Measurements from ENCODE around the gene HSPG2.
"Not testable (repeated sequence)": the region's sequence is repeated elsewhere in the genome, so short reads cannot be mapped to it uniquely, and the experiment has no call there.

The HSPG2 gene

DNA sequence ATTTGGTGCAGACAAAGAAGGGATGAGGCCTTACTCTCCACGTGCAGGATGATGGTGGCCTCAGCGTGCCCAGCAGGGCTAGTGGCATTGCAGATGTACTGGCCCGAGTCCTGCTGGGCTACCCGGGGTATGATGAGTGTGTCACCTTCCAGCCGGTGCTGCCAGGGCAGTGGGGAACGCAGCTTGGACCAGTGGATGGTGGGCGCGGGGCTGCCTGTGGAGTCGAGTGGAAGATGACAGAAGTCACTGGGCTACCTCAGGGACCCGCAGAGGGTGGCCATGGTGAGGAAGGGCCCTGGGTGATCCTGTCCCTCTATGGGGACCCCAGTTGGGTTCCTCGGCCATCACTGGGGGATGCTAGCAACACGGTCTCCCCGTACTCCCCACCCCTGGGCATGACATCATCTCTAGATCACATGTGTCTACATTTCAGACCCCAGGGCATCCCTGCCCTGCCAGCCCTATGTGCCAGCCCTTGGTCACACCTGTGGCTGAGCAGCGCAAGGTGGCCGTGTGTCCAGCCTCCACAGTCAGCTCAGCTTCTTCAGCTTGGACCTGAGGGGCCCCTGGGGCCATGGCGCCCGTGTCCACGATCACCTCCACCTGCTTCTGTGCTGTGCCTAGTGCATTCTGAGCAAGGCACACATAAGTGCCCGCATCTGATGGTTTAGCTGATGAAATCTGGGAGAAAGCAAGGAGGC lies 97.6 kb downstream of the HSPG2 start:
- DNase-seq: no peak

DNA sequence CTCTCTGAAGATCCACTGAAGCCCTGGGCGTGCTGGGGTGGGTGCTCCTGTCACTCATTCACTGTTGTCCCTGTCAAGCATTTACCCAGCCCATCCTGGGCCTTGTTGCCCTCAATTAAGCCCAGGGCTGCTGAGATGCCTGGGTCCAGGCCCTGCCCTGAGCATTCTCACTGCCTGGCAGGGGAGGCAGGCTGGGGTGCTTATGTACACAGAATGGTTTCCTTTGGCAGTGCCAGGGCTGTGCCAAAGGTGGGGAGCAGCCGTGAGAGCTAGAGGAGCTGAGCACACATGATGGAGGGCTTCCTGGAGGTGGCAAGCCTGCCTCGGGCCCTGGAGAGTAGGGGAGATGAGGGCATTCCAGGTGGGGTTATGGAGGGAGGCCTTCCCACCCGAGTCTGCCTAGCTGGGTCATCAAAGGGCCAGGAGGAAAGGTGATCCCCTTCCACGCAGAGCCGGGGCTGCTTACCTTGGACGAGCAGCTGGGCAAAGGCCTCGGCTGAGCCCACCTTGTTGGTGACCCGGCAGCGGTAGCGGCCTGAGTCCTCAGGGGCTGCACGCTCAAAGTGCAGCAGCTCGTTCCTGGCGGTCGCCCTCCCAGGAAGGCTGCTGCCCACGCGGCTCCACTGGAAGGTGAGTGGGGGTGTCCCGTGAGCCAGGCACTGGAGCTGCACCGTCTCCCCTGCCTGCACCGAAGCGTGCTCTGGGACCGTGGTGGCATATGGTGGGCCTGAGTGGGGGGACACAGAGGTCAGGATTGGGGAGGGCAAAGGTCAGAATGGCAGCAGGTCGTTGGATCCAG lies 98.6 kb downstream of the HSPG2 start:
- no peak for DNase-seq

DNA sequence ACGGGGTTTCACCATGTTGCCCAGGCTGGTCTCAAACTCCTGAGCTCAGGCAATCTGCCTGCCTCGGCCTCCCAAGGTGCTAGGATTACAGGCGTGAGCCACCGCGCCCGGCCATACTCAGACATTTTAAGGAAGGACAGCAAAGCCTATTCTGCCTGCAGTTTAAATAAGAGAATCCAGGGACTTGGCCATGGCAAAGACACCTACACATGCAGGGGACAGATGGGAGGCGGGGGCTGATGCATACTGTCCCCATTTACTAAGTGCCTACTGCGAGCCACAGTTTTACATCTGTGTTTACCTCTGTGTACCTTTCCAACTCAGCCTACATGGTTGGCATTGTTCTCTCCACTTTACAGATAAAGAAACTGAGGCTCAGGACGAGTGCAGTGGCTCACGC lies 99.6 kb downstream of the HSPG2 start:
- no peak for DNase-seq

DNA sequence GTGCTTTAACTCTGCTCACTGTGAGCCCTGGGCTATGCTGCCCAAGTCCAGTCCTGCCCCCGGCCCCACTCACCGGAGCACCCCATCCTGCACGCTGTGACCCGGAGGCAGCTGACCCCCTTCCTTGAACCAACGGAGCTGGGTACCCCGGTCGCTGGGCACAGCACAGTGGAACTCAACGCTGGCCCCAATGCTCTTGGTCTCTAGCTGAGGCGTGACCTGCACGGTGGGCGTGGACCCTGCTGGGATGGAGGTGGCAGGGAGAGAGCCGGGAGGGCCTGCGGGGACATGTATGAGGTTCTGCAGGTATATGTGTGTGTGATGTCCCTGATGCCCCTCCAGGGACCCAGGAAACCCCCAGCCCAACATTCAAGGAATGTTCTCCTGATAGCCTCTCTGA lies 100.4 kb downstream of the HSPG2 start:
- DNase-seq: no peak

DNA sequence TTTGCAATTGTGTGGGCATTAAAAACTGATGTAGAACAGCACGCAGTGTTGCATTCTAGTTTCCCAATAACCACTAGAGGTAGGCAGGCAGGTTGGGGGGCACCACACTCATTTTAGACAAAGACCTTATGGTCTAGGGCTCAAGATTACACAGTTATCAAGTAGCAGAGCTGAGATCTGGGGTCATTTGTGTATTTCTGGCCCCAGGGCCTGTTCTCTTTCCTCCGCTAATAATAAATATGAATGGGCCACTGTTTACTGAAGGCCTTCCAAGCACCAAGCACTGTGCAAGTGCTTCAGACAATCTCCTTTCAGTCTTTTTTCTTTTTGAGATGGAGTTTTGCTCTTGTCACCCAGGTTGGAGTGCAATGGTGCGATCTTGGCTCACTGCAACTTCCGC lies 101.1 kb downstream of the HSPG2 start:
- no peak for DNase-seq

DNA sequence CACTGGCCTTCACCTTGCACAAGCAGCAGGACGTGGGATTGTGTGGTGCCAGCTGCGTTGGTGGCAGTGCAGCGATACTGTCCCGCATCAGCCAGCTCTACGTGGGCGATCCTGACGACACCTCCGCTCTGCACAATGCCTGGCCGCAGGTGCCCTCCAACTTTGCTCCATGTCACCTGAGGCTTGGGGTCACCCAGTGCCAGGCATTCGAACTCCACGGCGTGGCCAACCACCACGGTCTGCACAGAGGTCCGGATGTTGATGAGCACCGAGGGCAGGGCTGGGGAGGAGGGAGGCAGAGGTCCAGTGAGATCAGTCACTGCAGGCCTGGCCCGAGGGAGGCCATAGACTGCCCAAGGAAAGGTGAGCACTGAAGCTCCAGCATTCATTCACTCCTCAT lies 102.4 kb downstream of the HSPG2 start:
- DNase-seq: no peak

DNA sequence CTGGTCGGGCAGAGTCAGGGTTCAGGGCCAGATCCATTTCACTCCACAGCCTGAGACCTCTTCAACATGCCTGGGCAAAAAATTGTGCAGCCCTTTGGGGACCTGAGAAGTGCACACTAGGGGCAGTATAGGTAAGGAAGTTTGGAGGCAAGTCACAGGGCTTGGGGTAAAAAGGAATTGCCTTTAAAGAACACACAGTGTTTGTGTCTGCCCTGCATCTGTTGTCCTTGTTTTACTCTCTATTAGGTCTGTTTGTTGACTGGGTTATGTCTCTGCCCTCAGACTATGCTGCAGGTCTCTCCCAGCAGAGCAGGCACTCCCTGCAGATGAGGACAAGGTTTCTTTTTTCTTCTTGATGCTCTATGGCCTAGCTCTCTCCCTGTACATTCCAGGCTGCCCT lies 103.0 kb downstream of the HSPG2 start:
- no peak for DNase-seq

DNA sequence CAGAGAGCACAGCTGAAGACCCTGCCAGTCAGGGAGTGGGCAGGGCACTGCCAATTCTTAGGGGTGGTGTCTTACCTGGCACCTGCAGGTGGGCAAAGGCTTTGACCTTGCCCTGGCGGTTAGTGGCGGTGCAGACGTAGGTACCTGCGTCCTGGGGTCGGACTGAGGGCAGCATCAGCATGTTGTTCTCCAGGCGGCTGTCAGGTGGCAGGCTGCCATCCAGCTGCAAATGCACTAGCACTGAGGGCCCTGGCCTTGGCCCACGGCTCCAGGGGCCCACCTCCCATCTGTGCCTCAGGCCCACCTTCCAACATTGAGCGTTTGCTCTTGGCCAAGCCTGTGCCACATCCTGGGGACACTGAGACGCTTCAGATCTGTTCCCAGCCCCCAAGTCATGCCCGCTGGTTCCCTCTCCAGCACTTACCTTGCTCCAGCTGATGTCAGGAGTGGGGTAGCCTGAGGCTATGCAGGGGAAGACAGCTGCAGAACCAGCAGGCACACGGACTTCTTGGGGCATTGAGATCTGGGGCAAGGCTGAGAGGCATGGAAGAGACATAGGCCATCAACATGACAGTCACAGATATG lies 103.6 kb downstream of the HSPG2 start:
- DNase-seq: no peak

DNA sequence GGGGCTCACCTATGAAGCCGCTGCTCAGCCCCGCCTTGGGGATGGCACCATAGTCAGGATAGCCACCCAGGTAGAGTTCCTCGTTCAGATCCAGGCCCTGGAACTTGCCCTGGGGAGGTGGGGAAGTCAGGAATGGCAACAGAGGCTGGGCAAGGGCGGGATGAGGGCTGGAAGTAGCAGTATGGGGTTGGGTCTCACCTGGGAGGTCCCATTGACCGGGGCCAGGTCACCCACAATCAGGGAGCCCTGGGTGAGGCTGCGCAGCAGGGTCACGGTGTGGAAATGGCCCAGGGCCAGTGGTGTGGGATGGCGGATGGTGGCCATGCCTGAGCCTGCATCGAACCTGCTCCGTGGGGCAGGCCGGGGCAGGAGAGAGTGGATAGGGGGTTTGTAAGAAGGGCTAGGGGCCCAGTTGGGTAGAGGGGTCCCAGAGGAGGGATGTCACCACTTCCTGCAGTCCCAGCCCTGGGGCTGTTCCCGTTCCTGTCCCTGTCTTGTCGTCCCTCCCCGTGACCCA lies 105.6 kb downstream of the HSPG2 start:
- no peak for DNase-seq

DNA sequence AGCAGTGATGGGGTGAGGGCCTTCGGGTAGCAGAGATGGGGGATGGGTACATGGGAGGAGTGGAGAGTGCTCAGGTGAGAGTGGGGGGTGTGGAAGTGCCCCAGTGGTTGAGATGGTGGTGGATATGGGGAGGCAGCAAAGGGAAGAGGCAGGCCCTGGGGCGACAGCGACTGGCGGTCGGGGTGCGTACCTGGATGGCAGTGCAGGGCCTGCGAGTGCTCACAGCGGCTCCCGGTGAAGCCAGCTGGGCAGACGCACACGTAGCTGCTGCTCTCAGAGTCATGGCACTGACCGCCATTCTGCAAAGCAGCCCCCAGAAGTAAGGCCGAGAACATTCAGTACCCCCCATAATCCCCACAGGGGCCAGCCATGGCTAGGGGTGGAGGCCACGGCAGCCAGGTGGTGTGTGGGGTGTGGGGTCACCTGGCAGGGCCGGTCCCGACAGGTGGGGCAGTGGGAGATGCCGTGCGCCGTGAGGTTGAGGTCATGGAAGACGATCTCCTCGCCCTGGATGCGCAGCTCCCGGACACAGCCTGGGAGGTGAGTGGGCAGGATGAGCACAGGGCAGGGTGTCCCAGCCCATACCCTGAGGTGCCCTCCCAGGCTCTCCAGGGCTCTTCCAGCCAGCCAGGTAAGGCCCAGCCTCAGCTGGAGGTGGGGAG lies 106.2 kb downstream of the HSPG2 start:
- no peak for DNase-seq

DNA sequence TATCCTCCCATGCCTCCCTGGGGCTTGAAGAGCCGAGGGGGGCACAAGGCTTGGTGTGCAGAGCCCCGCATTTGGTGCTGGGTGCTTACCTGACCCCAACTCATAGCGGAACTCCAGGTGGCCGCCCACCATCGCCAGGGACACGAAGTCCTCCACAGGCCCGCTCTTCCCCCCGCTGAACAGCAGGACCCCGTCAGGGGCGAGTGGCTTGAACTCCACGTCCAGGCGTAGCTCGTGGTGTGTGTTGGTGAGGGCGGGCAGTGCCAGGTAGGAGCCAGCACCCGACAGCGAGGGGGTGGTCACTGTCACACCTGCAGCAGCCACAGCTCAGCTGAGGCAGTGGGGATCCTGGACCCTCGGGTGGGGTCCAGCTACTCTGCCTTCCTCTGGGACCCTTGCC lies 107.8 kb downstream of the HSPG2 start:
- DNase-seq: no peak

DNA sequence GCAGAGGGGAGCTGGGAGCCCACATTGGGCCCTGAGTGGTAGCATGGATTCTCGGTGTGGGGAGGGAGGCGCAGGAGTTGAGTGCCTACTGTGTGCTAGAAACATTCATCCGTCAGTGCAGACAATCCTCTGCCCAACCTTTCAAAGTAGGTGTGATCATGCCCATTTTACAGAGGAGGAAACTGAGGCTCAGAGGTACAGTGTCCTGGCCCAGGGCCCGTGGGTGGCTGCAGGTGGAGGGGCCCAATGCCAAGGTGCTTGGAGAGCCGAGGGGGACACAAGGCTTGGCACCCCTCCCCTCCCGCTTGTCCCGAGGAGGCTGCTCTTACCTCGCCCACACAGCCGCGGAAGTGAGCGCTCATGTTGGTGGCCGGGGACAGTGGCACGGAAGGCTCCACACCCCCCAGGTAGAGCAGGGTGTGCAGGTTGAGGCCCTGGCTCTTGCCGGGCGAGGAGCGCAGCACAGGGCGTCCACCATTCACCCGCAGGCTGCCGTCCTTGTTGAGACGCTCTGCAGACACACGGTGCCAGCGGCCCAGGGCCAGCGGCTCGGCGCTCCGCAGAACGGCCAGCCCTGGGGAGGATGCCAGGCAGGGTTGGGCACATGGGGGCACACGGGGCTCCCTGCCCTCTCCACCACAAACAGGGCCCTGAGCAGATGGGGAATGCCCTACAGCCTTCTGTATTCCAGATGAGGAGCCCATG lies 108.5 kb downstream of the HSPG2 start:
- no peak for DNase-seq

DNA sequence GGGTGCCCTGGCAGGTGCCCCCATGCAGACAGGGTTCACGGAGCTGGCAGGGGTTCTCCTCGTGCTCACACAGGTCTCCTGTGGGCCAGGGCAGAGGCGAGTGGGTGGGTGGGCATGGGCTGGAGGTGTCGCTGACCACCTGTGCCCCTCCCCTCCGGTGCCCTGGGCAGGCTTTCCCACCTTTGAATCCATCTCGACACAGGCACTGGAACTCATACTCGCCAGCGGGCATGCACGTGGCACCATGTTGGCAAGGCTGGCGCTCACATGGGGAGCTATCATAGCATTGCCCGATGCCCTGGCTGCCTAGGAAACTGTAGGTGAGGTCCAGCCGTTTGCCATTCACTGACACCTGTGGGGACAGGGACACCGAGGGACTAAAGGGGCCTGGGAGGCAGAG lies 109.0 kb downstream of the HSPG2 start:
- DNase-seq: no peak

DNA sequence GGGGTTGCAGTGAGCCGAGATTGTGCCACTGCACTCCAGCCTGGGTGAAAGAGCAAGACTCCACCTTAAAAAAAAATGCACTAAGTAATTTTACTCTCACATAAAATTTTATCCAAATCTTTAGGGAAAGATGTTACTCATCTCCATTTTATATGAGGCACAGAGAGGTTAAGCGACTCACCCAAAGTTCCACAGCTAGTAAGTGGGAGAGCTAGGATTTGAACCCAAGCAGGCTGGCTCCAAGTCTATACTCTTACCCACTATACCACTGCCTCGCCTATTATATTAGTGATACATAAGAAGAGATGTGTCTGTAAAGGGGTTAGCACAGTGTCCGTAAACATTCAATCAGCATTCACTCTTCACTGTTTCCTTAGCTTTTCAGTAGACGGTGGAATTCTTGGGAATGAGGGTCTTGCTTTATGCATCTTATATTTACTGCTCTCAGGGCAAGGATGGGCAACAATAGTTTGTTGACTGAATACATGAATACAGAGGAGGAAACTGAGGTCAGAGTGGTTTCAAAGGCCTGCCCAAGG lies 109.9 kb downstream of the HSPG2 start:
- DNase-seq: no peak

DNA sequence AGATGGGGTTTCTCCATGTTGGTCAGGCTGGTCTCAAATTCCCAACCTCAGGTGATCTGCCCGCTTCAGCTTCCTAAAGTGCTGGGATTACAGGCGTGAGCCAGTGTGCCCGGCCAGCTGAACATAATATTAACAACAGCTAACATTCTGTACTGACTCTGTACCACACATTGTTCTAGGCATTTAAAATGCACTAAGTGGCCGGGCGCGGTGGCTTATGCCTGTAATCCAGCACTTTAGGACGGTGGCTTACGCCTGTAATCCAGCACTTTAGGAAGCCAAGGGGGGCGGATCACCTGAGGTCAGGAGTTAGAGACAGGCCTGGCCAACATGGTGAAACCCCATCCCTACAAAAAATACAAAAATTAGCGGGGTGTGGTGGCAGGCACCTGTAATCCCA lies 110.4 kb downstream of the HSPG2 start:
- not testable (repeated sequence) for DNase-seq

DNA sequence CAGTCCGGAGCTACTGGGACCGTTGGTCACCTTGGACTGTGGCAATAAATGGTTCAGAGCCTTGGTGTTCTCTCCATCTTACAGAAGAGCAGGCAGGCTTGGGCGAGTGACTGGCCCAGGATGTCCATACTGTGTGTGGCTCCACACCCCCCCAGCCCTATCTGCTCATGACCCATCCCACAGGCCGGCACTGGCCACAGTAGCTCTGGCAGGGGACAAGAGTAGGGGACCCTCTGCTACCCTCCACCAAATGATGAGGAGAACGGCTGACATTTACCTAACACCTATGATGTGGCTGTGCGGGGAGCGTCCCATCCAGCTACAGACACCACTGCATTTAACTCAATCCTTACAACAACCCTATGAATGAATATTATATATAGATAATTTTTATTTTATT lies 111.7 kb downstream of the HSPG2 start:
- DNase-seq: no peak

DNA sequence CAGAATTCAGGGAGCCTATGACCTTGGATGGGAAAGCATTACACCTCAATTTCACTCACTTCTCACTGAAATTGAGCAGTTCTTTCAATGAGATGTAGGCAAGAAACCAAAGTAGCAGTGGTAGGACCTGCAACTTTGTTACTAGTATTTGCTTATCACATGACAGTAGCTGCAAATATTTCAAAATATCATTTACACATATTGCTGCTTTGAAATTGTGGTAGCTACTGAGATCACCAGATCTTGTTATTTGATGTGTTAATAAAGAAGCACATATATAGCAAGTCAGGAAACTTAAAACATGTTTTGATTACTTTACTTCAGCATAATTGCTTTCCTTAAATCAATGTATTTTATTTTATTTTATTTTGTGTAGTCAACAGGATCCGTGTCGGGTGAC lies 112.2 kb downstream of the HSPG2 start:
- no peak for DNase-seq

DNA sequence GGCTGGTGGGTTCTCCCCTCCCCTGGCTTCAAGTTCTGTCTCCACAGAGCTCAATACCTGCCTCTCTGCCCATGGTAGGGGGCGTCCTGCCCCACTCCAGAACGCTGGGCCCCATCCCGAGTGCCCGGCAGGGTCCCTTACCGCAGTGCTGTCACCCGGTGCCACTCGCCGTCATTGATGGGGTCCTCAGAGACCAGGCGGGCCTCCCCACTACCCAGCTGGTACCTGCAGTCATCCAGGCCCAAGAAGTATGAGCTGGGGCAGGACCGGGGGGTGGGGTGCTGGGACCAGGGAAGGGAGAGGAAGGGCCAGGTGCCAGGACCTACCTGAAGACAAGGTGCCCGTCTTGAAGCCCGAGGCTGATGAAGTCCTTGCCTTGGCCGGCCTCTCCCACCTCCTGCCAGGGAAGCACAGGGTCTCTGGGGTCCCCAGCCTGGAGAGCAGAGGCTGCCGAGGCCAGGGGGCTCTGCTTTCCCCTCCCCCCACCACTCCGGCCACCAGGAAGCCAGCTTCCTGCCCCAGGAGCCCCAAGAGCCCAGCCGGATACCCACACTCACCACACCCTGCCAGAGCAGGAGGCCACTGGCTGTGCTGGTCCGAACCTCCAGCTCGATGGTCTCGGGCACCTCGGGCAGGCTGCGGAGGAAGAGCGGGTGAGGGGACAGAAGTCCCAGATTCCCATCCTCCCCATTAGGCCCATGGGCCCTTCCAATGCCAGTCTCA lies 113.0 kb downstream of the HSPG2 start:
- DNase-seq: no peak

DNA sequence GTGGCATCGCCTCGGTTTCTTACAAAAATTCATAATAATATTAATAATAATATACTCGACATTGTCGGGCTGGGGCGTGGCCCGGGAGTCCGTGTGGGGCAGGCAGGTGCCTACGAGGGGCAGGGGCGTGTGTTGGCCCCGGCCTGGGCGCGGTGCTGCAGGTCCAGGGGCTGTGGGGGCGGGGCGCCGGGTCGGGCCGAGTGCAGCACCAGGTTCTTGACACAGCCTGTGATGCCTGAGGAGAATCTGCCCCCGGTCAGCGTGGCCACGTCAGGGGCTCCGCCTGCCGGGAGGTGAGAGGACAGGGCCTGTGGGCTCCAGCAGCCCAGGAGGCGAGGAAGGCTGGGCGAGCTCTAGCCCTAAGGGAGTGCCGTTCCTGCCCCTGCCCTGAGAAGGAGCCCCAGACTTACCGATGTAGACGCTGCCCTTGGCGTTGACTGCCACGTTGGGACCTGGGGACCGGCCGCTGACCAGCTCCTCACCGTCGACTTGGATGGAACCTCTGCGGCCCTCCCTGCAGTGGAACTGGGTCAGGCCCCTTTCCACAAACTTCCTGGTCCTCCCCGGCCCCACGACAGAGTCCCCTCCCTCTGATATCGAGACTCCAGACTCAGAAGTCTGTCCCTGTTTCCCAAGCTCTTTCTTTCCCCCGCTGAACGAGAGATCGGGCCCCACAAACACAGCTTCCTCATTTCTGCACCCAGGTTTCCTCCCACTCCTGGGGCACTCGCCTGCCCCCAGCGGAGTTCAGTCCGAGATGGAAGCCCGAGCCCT lies 113.7 kb downstream of the HSPG2 start:
- DNase-seq: no peak

DNA sequence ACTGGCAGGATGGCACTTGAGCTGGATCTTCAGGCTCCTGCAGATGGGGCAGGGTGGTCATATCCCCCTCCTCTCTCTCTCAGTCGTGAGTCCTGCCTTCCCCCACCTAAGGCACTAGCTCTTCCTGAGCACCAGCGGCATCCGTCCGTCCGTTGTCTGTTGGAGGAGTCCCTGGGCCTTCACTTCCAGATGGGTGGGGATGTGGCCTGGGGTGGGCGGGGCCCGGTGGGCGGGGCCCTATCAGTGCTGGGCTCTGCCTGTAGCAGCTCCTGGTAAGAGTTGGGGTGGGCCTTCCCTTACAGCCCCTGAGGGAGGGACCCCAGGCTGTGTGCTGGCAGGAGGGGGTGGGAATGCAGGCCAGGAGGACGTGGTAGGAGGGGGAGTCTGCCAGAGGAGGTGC lies 114.8 kb downstream of the HSPG2 start:
- no peak for DNase-seq

DNA sequence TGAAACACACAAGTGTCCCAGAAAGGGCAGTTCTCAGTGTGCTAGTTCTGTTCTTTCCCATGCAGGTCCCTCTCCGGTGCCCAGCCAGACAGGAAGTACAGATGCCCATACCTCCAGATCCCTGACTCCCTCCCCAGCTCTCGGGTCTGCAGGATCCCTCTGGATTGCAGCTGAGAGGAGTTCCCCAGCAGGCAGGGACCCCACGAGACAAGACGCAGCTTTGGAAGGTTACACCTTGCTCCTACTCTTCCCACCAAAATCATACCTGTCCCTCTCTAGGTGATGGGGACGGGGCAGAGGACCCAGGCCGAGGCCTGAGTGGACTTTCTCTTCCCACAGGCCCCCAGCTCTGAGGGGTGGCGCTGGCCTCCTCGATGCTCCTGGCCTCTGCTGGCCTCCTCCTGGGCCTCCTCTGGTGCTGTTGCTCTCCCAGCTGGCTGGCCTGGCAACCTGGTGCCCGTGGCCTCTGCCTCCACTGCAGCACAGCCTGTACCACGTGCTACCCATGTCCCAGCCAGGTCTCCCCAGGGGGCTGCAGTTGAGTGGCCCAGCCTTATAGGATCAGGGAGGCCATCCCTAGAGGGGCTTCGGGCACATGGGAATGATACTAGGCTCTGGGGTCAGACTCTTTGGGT lies 115.6 kb downstream of the HSPG2 start:
- no peak for DNase-seq

Measured in NCI-H226 (cell line).